Dermis blood vessel endothelial cell (primary cell): Measurements from ENCODE around the gene SNX18. TPM values are rescaled to one million over a fixed set of nuclear protein-coding genes. Genes with fewer than 3 reads are reported as not detected.

Source experiments
- DNase-seq: peaks from one replicate; pipeline ENCODE4 v3.0.0; 2010
- total RNA-seq: library from RNA; depleted of rRNA; stranded (reverse); fragments of >200 nt; gene quantifications from 2 replicates; pipeline ENCODE4 v1.2.3, GENCODE V29; 2014

SNX18 gene
- total RNA-seq, 1 donor from 2014 or later = 32.0 TPM

GRCh38 chr5:54581831-54582548 lies 64.4 kb downstream of the SNX18 start:
- DNase-seq = no peak

GRCh38 chr5:54586336-54586735 lies 68.8 kb downstream of the SNX18 start:
- no peak for DNase-seq

- no peak for DNase-seq
These were observed 72.2 kb downstream of the SNX18 start for GRCh38 chr5:54589786-54590185.

GRCh38 chr5:54590824-54591223 lies 73.3 kb downstream of the SNX18 start:
- DNase-seq = no peak

- no peak for DNase-seq
These were observed 76.2 kb downstream of the SNX18 start for GRCh38 chr5:54593779-54594178.

- no peak for DNase-seq
These were observed 76.6 kb downstream of the SNX18 start for GRCh38 chr5:54594181-54594580.

- no peak for DNase-seq
These were observed 78.2 kb downstream of the SNX18 start for GRCh38 chr5:54595721-54596120.

Other genes with a start within 250 kb of the SNX18 start
- 70.6 and 82.2 TPM in 2 replicates for gene ARL15, start 207.2 kb upstream of the SNX18 start, total RNA-seq
- gene HSPB3, start 62.1 kb upstream of the SNX18 start, total RNA-seq = not detected in 2 replicates